GM19324 (cell line): Measurements from ENCODE around the gene GGTLC2.
"Not testable (repeated sequence)": the region's sequence is repeated elsewhere in the genome, so short reads cannot be mapped to it uniquely, and the experiment has no call there.

ENCODE experiments used
- ATAC-seq: cut with Tn5 transposase; IDR thresholded peaks from one replicate; pipeline ENCODE4 v1.9.1; 2021; ENCODE audit warnings: mild to moderate bottlenecking, moderate library complexity; ENCODE audit not compliant: unreplicated experiment, low FRiP score

The GGTLC2 gene

GRCh38 chr22:22644314-22644713 lies at the start of gene GGTLC2:
Gene GGTLC2 (plus strand): TSS chr22:22644614. CDS start chr22:22646346, 1,732 bp downstream.
- ATAC-seq: not testable (repeated sequence)

GRCh38 chr22:22595001-22595835 lies 49.2 kb upstream of the GGTLC2 start:
- no peak for ATAC-seq

- ATAC-seq: no peak
Measured at GRCh38 chr22:22598144-22598543, 46.3 kb upstream of the GGTLC2 start.

DNA sequence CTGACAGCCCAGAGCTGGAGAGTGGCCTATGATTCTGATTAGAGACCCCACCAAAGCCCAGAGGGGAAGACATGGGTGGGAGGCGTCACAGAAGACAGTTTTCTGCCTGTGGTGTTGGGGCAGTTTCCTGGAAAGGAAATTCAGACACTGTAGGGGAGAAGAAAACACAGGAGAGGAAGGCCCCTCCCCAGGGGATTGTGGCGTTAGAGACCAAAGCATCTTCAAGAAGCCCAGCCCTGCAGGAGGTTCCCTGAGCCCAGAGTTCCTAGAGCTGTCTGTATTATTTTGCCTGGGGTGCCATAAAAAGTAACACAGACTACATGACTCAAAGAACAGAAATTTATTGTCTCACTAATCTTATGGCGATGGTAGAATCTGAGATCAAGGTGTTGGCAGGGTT lies 45.2 kb upstream of the GGTLC2 start:
- no peak for ATAC-seq

GRCh38 chr22:22600531-22601261 lies 43.7 kb upstream of the GGTLC2 start:
- no peak for ATAC-seq

- ATAC-seq: no peak
Measured at GRCh38 chr22:22603470-22603947, 40.9 kb upstream of the GGTLC2 start.

DNA sequence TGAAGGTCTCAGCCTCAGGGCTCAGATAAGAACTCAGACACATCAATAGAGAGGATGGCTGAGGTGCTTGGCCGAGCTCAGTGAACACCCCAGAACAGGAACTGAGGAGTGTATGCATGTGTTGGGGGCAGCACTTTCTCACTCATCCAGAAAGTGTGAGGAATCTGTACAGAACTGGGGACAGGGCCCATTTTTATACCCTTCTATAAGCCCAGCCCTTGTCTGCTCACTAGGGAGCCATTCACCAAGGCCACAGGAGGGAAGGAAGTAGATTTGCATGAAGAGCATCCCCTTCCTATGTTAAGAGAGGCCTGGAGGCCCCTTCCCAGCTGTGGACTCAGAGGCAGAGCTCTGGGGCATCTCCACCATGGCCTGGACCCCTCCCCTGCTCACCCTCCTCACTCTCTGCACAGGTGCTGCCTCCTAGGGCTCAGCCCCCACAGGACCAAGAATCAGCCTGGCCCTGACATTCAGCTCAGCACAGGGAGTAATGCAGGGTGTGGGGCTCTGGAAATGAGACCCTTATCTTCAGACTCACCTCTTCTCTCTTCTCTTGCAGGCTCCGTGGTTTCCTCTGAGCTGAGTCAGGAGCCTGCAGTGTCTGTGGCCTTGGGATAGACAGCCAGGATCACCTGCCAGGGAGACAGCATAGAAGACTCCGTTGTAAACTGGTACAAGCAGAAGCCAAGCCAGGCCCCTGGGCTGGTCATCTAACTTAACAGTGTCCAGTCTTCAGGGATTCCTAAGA lies 39.9 kb upstream of the GGTLC2 start:
- no peak for ATAC-seq

DNA sequence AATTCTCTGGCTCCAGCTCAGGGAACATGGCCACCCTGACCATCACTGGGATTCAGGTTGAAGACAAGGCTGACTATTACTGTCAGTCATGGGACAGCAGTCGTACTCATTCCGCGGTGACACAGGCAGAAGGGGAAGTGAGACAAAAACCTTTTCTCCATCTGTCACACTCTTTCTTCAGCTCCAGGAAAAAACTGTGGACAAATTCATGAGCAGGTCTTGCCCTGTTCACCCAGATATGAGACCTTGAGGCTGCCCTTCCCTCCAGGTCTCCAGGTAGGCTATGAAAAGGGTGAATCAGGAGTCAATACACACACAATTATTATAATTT lies 39.4 kb upstream of the GGTLC2 start:
- no peak for ATAC-seq

DNA sequence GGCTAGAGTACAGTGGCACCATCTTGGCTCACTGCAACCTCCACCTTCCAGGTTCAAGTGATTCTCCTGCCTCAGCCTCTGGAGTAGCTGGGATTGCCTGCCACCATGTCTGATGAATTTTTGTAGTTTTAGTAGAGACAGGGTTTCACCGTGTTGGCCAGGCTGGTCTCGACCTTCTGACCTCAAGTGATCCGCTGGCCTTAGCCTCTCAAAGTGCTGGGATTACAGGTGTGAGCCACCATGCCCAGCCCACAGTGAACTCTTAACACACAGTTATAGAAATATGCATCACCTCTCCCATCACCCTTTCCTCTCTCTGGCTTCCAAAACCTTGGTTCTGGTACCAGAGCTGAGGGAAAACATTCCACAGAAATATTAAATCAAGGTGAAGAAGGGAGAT lies 36.4 kb upstream of the GGTLC2 start:
- not testable (repeated sequence) for ATAC-seq

DNA sequence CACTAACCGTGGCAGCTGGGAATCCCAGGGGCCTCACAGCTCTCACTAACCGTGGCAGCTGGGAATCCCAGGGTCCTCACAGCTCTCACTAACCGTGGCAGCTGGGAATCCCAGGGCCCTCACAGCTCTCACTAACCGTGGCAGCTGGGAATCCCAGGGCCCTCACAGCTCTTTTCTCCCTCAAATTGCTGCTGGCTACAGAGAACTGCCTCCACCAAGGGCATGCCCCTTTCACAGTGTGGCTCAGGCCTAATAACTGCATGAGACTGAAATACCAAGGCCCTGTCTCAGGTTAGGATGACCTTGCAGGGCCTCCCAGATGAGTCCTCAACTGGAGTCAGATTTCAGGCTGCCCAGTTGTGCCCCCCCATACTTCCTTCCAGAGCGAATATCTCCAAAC lies 35.1 kb upstream of the GGTLC2 start:
- no peak for ATAC-seq

GRCh38 chr22:22612516-22612915 lies 31.9 kb upstream of the GGTLC2 start:
- no peak for ATAC-seq

DNA sequence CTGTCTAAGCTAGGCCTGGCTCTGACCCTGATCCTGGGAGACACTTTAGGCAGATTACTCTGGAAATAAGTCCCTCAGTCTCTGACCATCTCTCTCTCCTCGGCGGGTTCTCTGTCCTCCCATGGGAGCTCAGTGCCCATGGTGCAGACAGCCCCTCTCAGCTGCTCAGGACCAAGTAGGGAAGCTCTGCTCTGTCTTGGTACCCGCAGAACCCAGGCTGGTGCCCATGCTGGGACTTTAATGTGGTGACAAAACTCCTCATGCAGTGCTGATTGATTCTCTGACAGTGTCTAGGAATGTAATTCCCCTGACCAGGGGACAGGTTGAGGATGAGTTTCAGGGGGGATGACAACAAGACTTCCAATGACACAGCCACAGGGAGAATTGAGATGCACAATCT lies 30.3 kb upstream of the GGTLC2 start:
- no peak for ATAC-seq

GRCh38 chr22:22616636-22617035 lies 27.8 kb upstream of the GGTLC2 start:
- no peak for ATAC-seq

GRCh38 chr22:22618448-22618847 lies 26.0 kb upstream of the GGTLC2 start:
- ATAC-seq: no peak

DNA sequence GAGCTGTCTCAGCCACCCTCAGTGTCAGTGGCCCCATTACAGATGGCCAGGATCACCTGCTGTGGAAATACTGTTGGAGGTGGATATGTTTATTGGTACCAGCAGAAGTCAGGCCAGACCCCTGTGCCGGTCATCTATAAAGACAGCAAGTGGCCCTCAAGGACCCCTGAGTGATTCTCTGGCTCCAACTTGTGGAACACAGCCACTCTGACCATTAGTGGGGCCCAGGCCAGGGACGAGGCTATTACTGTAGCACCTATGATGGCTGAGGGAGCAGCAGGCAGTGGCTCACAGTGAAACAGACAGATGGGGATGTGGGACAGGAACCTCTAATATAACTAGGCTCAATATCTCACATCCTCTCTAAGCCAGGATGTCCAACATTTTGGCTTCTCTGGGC lies 25.5 kb upstream of the GGTLC2 start:
- ATAC-seq: no peak

GRCh38 chr22:22619765-22620414 lies 24.5 kb upstream of the GGTLC2 start:
- ATAC-seq: no peak

DNA sequence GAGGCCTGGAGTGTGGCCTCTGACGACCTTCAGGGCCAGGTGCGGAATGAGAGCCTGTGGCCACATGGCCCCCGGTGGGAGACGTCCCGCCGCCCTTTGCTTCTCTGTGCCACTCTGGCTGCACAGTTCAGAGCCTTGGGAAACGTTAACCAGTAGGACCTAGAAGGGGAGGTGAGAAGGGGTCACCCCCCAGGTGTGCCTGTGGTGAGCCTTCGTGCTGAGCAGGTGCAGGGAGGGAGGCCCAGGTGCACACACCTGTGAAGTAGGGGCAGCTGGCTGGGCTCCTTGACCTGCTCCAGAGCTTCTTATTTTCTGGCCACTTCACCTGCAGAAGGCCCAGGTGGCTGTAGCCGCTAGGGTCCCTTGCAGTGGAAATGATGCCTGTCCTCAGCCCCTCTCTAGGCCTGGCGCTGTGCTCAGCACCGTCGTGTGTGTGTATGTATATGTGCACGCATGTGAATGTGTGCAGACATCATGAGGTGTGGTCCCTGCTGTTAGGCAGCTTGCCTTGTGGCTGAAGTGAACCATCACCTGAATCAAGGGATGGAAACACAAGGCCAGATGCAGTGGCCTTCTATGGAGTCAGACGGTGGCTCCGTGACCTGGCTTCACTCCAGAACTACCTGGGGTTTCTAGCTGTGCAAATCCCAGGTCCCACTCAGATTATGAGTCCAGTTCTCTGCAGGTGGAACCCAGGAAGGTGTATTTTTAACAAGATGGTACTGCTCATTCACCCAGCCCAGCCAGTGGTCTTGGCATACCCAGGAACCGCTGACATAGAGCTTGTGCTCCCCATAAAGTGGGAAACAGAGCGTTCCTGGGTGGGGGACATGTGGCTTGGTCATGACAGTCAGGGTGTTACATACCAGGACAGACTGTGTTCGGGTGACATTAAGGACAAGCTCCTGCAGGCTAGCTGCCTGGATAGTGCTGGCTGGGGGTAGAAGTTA lies 15.6 kb upstream of the GGTLC2 start:
- ATAC-seq: not testable (repeated sequence)

DNA sequence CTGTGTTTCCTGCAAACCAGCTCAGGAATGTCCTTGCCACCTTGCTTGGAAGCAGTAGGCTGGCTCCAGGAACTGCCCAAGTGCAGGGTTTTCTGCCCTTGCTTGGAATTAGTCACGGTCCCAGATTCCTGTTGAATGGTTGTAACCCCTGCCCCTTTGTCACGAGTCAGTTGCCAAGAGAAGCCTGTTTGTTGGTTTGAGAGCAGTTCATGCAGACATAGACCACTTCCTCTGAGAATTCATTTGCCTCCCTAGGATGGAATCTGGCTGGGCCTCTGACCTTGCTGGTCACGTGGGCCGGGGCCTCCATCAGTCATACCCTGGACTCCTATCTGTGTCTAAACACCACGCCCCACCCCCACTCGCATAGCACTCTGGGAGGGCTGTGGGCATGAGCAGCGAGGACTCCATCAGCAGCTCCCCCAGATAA lies 13.2 kb upstream of the GGTLC2 start:
- ATAC-seq: not testable (repeated sequence)

DNA sequence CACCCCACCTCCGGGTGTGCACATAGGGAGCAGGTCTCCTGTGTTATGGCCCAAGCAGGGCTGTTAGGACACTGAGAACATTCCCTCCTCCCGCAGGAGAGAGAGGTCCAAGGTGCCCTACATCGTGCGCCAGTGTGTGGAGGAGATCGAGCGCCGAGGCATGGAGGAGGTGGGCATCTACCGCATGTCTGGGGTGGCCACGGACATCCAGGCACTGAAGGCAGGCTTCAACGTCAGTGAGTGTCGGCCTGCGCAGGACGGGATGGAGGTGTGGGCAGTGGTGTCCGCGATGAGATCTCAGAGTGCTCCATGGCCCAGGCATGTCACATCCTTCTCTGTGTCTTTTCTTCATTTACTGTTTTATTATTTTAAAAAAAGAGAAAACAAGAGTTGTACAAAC lies 12.2 kb upstream of the GGTLC2 start:
- ATAC-seq: not testable (repeated sequence)
